ENCODE data around the gene SYTL3.

- no peak for TF ChIP-seq POLR2A (IDR thresholded peaks at IDR 0.05; ENCODE audit: low read length)
- TF ChIP-seq GATA1 (IDR thresholded peaks at IDR 0.05; ENCODE audit: low read depth, low read length): no peak
Observed at GRCh38 chr6:158737710-158738615, 88.1 kb downstream of the SYTL3 start.
